ENCODE data around the gene SEC22A. TPM values are rescaled to one million over a fixed set of nuclear protein-coding genes. Genes with fewer than 3 reads are reported as not detected.
A peak's percentile ranks its signal among the peaks of the same experiment; 100 is the strongest.

The SEC22A gene
- total RNA-seq, 2 donors from 2014 or later, result 24.7 to 25.3 TPM

- no peak for TF ChIP-seq CTCF (IDR thresholded peaks at IDR 0.05)
- H3K27me3 ChIP-seq (replicated peaks; ENCODE audit: insufficient read depth), result no peaks in the 10 kb centered on the region
- no peak overlapping the region for H3K27ac ChIP-seq
- DNase-seq (ENCODE audit: low spot score) (no peak), ATAC-seq (ENCODE audit: insufficient number of reproducible peaks, low FRiP score, low read depth) (no peak)
- no peaks in the 10 kb centered on the region for H3K9me3 ChIP-seq
- peaks cover 28% of the 10 kb centered on the region for H3K36me3 ChIP-seq
- H3K4me1 ChIP-seq (ENCODE audit: control insufficient read depth in 1 of 2, low read depth in 2 of 2), result peaks cover 0 to 6% of the 10 kb centered on the region in 2 donors
- no peak overlapping the region for H3K4me3 ChIP-seq
Measured at GRCh38 chr3:123155471-123156011, 46.2 kb upstream of the SEC22A start.

- no peak for DNase-seq (ENCODE audit: low spot score)
- no peak for TF ChIP-seq CTCF (IDR thresholded peaks at IDR 0.05)
- H3K36me3 ChIP-seq, result peaks cover 23% of the 10 kb centered on the region
- no peaks in the 10 kb centered on the region for H3K9me3 ChIP-seq
- peaks cover 0 to 6% of the 10 kb centered on the region in 2 donors for H3K4me1 ChIP-seq (ENCODE audit: control insufficient read depth in 1 of 2, low read depth in 2 of 2)
- no peaks in the 10 kb centered on the region for H3K27me3 ChIP-seq (replicated peaks; ENCODE audit: insufficient read depth)
- H3K27ac ChIP-seq, result no peak overlapping the region
- no peak overlapping the region for H3K4me3 ChIP-seq
- ATAC-seq (ENCODE audit: insufficient number of reproducible peaks, low FRiP score, low read depth), result no peak
Measured at GRCh38 chr3:123156276-123156995, 45.3 kb upstream of the SEC22A start.

- no peak for TF ChIP-seq CTCF (IDR thresholded peaks at IDR 0.05)
- H3K4me3 ChIP-seq, result no peak overlapping the region
- H3K9me3 ChIP-seq, result no peaks in the 10 kb centered on the region
- DNase-seq (ENCODE audit: low spot score) (no peak), ATAC-seq (ENCODE audit: insufficient number of reproducible peaks, low FRiP score, low read depth) (no peak)
- H3K36me3 ChIP-seq, result peaks cover 23% of the 10 kb centered on the region
- H3K27ac ChIP-seq, result no peak overlapping the region
- H3K4me1 ChIP-seq (ENCODE audit: control insufficient read depth in 1 of 2, low read depth in 2 of 2), result peaks cover 0 to 6% of the 10 kb centered on the region in 2 donors
- no peaks in the 10 kb centered on the region for H3K27me3 ChIP-seq (replicated peaks; ENCODE audit: insufficient read depth)
Measured at GRCh38 chr3:123157209-123157597, 44.5 kb upstream of the SEC22A start.

- Histone ChIP-seq H3K27me3 (replicated peaks; ENCODE audit: insufficient read depth) (no peaks in the 10 kb centered on the region), H3K4me3 (no peak overlapping the region), H3K4me1 (ENCODE audit: control insufficient read depth in 1 of 2, low read depth in 2 of 2) (peaks cover 0 to 6% of the 10 kb centered on the region in 2 donors), H3K27ac (no peak overlapping the region), H3K9me3 (no peaks in the 10 kb centered on the region), H3K36me3 (peaks cover 20% of the 10 kb centered on the region)
- no peak for DNase-seq (ENCODE audit: low spot score)
- ATAC-seq (ENCODE audit: insufficient number of reproducible peaks, low FRiP score, low read depth), result peak; percentile 4
- TF ChIP-seq CTCF (IDR thresholded peaks at IDR 0.05), result no peak
Measured at GRCh38 chr3:123157598-123158287, 44.0 kb upstream of the SEC22A start.

- H3K27me3 ChIP-seq (replicated peaks; ENCODE audit: insufficient read depth), result no peaks in the 10 kb centered on the region
- no peaks in the 10 kb centered on the region for H3K9me3 ChIP-seq
- TF ChIP-seq CTCF (IDR thresholded peaks at IDR 0.05), result no peak
- no peak overlapping the region for H3K4me3 ChIP-seq
- peaks cover 0 to 6% of the 10 kb centered on the region in 2 donors for H3K4me1 ChIP-seq (ENCODE audit: control insufficient read depth in 1 of 2, low read depth in 2 of 2)
- peaks cover 16% of the 10 kb centered on the region for H3K36me3 ChIP-seq
- H3K27ac ChIP-seq, result no peak overlapping the region
- no peak for ATAC-seq (ENCODE audit: insufficient number of reproducible peaks, low FRiP score, low read depth)
- DNase-seq (ENCODE audit: low spot score), result no peak
Measured at GRCh38 chr3:123158330-123158729, 43.4 kb upstream of the SEC22A start.

Data from thoracic aorta (tissue), 2 donors.